ENCODE data around the gene EMILIN2. TPM values are rescaled to one million over a fixed set of nuclear protein-coding genes. Genes with fewer than 3 reads are reported as not detected.

Gene EMILIN2
- total RNA-seq, 1 experiment from 2014 or later = 0.07 TPM

DNA sequence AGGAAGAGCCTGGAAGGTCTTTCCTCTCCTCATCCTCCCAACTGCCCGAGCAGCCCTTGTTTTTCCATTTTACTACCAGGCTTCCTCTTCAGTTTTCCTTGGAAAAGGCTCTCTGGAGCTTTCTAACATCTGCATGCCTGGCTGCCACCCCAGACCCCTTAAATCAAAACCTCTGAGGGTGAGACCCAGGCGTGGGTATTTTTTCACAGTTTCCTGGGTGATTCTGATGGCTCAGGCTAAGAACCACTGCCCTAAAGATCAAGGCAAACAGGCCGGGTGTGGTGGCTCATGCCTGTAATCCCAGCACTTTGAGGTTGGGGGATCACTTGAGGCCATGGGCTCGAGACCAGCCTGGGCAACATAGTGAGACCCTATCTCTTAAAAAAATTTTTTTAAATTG, 35.4 kb downstream of the EMILIN2 start:
- TF ChIP-seq, protein P1, sequence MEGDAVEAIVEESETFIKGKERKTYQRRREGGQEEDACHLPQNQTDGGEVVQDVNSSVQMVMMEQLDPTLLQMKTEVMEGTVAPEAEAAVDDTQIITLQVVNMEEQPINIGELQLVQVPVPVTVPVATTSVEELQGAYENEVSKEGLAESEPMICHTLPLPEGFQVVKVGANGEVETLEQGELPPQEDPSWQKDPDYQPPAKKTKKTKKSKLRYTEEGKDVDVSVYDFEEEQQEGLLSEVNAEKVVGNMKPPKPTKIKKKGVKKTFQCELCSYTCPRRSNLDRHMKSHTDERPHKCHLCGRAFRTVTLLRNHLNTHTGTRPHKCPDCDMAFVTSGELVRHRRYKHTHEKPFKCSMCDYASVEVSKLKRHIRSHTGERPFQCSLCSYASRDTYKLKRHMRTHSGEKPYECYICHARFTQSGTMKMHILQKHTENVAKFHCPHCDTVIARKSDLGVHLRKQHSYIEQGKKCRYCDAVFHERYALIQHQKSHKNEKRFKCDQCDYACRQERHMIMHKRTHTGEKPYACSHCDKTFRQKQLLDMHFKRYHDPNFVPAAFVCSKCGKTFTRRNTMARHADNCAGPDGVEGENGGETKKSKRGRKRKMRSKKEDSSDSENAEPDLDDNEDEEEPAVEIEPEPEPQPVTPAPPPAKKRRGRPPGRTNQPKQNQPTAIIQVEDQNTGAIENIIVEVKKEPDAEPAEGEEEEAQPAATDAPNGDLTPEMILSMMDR (conservative IDR thresholded peaks at IDR 0.05) = no peak
- no peak for TF ChIP-seq EZH2 (IDR thresholded peaks at IDR 0.05; ENCODE audit: low read depth)
- Histone ChIP-seq H3K4me2 (no peak overlapping the region), H3K36me3 (ENCODE audit: low read depth) (no peaks in the 10 kb centered on the region), H3K27me3 (ENCODE audit: insufficient read depth, low read depth) (peaks cover 16% of the 10 kb centered on the region; the same call in 1 of the 2 replicates), H3K4me3 (no peak overlapping the region), H3K9me2 (ENCODE audit: insufficient read depth) (no peaks in the 10 kb centered on the region), H3K79me2 (ENCODE audit: low read depth) (no peaks in the 10 kb centered on the region), H3K4me1 (replicated peaks; ENCODE audit: insufficient read depth) (no peaks in the 10 kb centered on the region), H2AFZ (no peak overlapping the region), H4K20me1 (ENCODE audit: insufficient read depth) (no peaks in the 10 kb centered on the region), H3K9me3 (ENCODE audit: insufficient read depth, low read depth) (no peaks in the 10 kb centered on the region), H3F3A (ENCODE audit: insufficient read depth, low read depth) (no peaks in the 10 kb centered on the region), H3K27ac (no peak overlapping the region)
- no TSS peak for BruUV-seq (replicated peaks)
- CTCF ChIA-PET = no interaction called here
- no peak for DNase-seq
- POLR2A ChIA-PET (ENCODE audit: unreplicated experiment) = no interaction called here
- intact Hi-C loops (cut with micrococcal nuclease; ENCODE audit: unreplicated experiment) = no loop called here

DNA sequence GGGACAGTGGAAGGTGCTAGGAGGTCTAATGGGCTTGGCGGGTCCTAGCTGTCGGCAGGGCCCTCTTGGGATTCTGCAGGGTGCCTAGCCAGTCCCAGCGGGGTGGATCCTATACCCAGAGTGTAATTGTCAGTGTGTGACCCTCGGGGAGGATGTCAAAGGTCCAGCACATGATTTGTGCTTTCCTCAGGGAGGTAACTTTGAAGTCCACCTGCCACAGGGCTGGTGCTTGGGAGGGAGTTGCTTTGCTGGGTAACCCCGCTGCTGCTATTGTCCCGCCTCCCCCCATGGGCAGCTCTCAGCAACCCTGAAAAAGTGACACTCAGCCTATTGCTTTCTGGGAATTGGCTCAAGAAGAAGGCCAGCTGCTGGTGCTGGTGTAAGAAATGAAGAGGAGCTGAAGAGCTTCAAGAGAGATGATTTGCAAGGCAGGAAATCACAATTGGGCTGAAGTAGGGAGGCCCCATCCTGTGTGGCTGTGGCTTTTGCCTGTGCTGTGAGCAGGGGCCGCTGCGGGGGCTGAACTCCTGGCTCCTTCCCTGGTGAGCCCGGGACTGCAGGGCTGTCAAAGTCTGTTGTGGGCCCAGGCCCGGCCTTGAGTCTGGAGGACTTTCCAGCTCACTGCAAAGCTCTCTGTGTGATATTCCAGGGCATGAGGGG, 36.4 kb downstream of the EMILIN2 start:
- POLR2A ChIA-PET (ENCODE audit: unreplicated experiment) = no interaction called here

DNA sequence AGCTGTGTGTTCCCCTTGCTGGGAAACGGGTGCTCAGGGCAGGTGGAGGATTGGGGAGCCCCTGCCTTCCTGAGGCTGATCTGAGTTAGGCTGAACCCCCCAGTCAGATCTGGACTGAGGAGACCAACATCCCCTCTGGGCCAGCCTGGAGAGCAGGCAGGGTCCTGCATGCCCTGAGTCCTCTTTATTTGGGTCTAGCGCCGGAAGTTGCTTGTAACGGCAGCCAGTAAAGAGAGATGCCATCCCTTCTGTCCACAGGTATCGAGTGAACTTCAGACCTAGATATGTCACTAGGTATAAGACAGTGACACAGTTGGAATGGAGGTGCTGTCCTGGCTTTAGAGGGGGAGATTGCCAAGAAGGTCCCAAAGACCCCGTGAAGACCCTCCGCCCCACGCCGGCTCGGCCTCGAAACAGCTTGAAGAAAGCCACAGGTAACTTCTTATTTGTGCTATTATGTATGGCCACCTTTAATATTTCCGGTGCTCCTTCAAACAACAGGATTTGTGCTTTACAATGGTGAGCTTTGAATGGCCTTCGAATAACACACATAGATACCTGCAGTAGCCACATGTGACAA, 38.0 kb downstream of the EMILIN2 start:
- H3K79me2 ChIP-seq (ENCODE audit: low read depth) = no peaks in the 10 kb centered on the region
- no peaks in the 10 kb centered on the region for H3K4me1 ChIP-seq (replicated peaks; ENCODE audit: insufficient read depth)
- H3K36me3 ChIP-seq (ENCODE audit: low read depth) = no peaks in the 10 kb centered on the region
- no peak overlapping the region for H2AFZ ChIP-seq
- POLR2A ChIA-PET (ENCODE audit: unreplicated experiment) = no interaction called here
- no peak overlapping the region for H3K4me3 ChIP-seq
- no TSS peak for BruUV-seq (replicated peaks)
- TF ChIP-seq, protein P1 (conservative IDR thresholded peaks at IDR 0.05) = no peak
- no peak for TF ChIP-seq EZH2 (IDR thresholded peaks at IDR 0.05; ENCODE audit: low read depth)
- no peaks in the 10 kb centered on the region for H3K9me3 ChIP-seq (ENCODE audit: insufficient read depth, low read depth)
- DNase-seq = no peak
- CTCF ChIA-PET = no interaction called here
- peaks cover 9% of the 10 kb centered on the region; the same call in 1 of the 2 replicates for H3K27me3 ChIP-seq (ENCODE audit: insufficient read depth, low read depth)
- H3K4me2 ChIP-seq = no peak overlapping the region
- no peak overlapping the region for H3K27ac ChIP-seq
- no peaks in the 10 kb centered on the region for H3F3A ChIP-seq (ENCODE audit: insufficient read depth, low read depth)
- no peaks in the 10 kb centered on the region for H4K20me1 ChIP-seq (ENCODE audit: insufficient read depth)
- intact Hi-C loops (cut with micrococcal nuclease; ENCODE audit: unreplicated experiment) = no loop called here
- H3K9me2 ChIP-seq (ENCODE audit: insufficient read depth) = no peaks in the 10 kb centered on the region

More for the DNA sequence above, 36.4 kb downstream of the EMILIN2 start:
- Histone ChIP-seq H3F3A (ENCODE audit: insufficient read depth, low read depth) (no peaks in the 10 kb centered on the region), H3K4me1 (replicated peaks; ENCODE audit: insufficient read depth) (no peaks in the 10 kb centered on the region), H3K9me2 (ENCODE audit: insufficient read depth) (no peaks in the 10 kb centered on the region), H3K4me2 (no peak overlapping the region), H3K9me3 (ENCODE audit: insufficient read depth, low read depth) (no peaks in the 10 kb centered on the region), H3K27ac (no peak overlapping the region), H3K79me2 (ENCODE audit: low read depth) (no peaks in the 10 kb centered on the region), H3K27me3 (ENCODE audit: insufficient read depth, low read depth) (peaks cover 16% of the 10 kb centered on the region; the same call in 1 of the 2 replicates), H3K36me3 (ENCODE audit: low read depth) (no peaks in the 10 kb centered on the region), H2AFZ (no peak overlapping the region), H3K4me3 (no peak overlapping the region), H4K20me1 (ENCODE audit: insufficient read depth) (no peaks in the 10 kb centered on the region)
- CTCF ChIA-PET = no interaction called here
- TF ChIP-seq, protein P1 (conservative IDR thresholded peaks at IDR 0.05) = no peak
- no peak for TF ChIP-seq EZH2 (IDR thresholded peaks at IDR 0.05; ENCODE audit: low read depth)
- DNase-seq = no peak
- intact Hi-C loops (cut with micrococcal nuclease; ENCODE audit: unreplicated experiment) = no loop called here
- BruUV-seq (replicated peaks) = no TSS peak

Measured in PC-9 (cell line).